H7 (cell line): Measurements from ENCODE around the gene TLCD2. TPM values are rescaled to one million over a fixed set of nuclear protein-coding genes. Genes with fewer than 3 reads are reported as not detected.
"Not testable (repeated sequence)": the region's sequence is repeated elsewhere in the genome, so short reads cannot be mapped to it uniquely, and the experiment has no call there.

Source experiments
- DNase-seq: peaks from one replicate; pipeline ENCODE4 v3.0.0; 2012
- H3K27me3 ChIP-seq: 2 replicates; pipeline ENCODE4 v1.6.0; 2011; ENCODE audit warnings: mild to moderate bottlenecking, low read length; ENCODE audit not compliant: control insufficient read depth, insufficient read depth
- H3K36me3 ChIP-seq: replicated peaks from 2 replicates; pipeline ENCODE4 v1.5.1; 2011; ENCODE audit warnings: low read length; ENCODE audit not compliant: control insufficient read depth, insufficient read depth
- H3K4me3 ChIP-seq: 2 replicates; pipeline ENCODE4 v1.5.1; 2011; ENCODE audit warnings: low read depth, mild to moderate bottlenecking, control low read depth, low read length, moderate library complexity; ENCODE audit not compliant: insufficient read depth
- total RNA-seq: library from RNA; depleted of rRNA; stranded (reverse); fragments of >200 nt; shearing (Covaris generic); gene quantifications from 2 replicates; pipeline ENCODE4 v1.2.3, GENCODE V29; 2014

TLCD2 gene
- total RNA-seq, 1 experiment from 2014 or later, result 0.45 TPM

DNA sequence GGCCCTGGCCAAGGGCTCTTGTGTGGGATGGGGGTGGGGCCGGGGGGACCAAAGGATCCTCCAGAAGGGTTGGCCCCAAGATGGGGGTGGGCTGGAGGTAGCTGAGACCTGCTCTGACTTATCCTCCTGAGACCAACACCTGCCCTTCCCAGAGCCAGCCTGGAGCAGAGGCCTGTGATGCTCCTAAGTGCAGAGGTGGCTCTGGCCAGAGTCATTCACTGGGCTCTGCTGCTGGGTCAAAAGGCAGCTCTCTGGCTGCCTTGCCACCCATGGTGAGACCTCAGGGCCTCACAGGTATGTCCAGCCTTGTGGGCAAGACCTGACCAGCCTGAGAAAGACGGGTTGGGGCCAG, 32.9 kb upstream of the TLCD2 start:
- no peak for DNase-seq
- no peak overlapping the region for H3K4me3 ChIP-seq
- no peaks in the 10 kb centered on the region for H3K36me3 ChIP-seq
- H3K27me3 ChIP-seq, result no peaks in the 10 kb centered on the region

- H3K4me3 ChIP-seq, result no peak within 1 kb of the TSS
- no peak for DNase-seq
- H3K27me3 ChIP-seq, result no peaks in the 10 kb centered on the region
- H3K36me3 ChIP-seq, result no peaks in the 10 kb centered on the region
Measured at GRCh38 chr17:1742371-1743087, 32.4 kb upstream of the TLCD2 start, which contains the start of gene SERPINF2. Gene SERPINF2 (plus strand): TSS chr17:1742871. CDS start chr17:1744996, 2,125 bp downstream.

DNA sequence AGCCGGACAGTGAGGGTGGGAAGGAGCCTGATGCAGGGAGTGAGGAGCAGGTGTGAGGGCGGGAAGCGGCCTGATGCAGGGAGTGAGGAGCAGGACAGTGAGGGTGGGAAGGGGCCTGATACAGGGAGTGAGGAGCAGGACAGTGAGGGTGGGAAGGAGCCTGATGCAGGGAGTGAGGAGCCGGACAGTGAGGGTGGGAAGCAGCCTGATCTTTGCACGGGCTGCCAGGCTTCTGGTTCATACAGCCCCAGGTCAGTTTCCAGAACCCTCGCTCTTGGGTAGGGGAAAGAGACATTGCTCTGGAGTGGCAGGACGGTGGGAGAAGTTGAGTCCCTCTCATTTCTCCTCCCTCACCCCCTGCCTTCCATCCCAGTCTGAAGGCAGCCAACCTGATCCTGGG, 31.7 kb upstream of the TLCD2 start:
- not testable (repeated sequence) for DNase-seq, H3K36me3 ChIP-seq, H3K4me3 ChIP-seq

GRCh38 chr17:1737531-1738291, 27.5 kb upstream of the TLCD2 start:
- Histone ChIP-seq H3K27me3 (no peaks in the 10 kb centered on the region), H3K4me3 (no peak overlapping the region), H3K36me3 (no peaks in the 10 kb centered on the region)
- no peak for DNase-seq

More for the DNA sequence above, 31.7 kb upstream of the TLCD2 start:
- H3K27me3 ChIP-seq, result not testable (repeated sequence)

- peak; percentile 85 for DNase-seq
- Histone ChIP-seq H3K27me3 (no peaks in the 10 kb centered on the region), H3K4me3 (no peak overlapping the region), H3K36me3 (no peaks in the 10 kb centered on the region)
Measured at GRCh38 chr17:1736348-1737281, 26.4 kb upstream of the TLCD2 start.

DNA sequence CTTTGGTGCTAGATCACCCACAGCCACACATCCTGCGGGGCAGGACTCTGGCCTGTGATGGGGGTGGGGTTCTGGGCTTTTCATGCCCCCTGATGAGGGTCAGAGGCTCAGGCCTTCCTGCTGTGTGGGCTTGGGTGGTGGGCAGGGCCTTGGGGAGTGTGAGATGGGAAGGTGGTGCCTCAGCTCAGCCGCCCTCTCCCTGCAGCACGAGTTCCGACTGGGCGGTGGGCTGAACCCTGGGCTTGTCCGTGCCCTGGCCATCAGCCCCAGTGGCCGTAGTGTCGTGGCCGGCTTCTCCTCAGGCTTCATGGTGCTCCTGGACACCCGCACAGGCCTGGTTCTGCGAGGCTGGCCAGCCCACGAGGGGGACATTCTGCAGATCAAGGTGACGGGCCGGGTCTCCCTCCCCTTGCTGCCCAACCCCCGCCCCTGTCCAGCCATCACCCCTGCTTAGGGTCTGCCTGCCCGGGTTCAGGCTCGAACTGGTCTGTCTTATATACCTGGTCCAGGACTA, 25.7 kb upstream of the TLCD2 start:
- Histone ChIP-seq H3K36me3 (no peaks in the 10 kb centered on the region), H3K27me3 (no peaks in the 10 kb centered on the region), H3K4me3 (no peak overlapping the region)
- peak; percentile 80 for DNase-seq

DNA sequence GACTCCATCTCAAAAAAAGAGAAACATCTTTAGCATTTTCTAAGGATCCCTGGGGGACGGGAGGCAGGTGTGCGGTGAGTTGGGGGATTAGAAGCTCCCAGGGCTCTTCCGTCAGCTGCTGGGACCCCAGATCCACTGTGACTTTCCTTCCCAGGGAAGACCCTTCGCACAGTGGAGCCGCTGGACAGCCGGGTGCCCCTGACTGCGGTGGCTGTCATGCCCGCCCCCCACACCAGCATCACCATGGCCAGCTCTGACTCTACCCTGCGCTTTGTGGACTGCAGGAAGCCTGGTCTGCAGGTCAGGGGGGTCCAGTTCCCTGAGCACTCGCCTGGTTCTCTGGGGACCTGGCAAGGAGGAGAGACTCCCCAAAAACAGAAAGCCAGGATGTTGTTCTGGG, 25.2 kb upstream of the TLCD2 start:
- Histone ChIP-seq H3K4me3 (no peak overlapping the region), H3K27me3 (no peaks in the 10 kb centered on the region), H3K36me3 (no peaks in the 10 kb centered on the region)
- peak; percentile 67 for DNase-seq

- Histone ChIP-seq H3K27me3 (no peaks in the 10 kb centered on the region), H3K36me3 (no peaks in the 10 kb centered on the region), H3K4me3 (no peak overlapping the region)
- DNase-seq, result peak; percentile 47
Measured at GRCh38 chr17:1733759-1734158, 23.6 kb upstream of the TLCD2 start.

- Histone ChIP-seq H3K4me3 (no peak overlapping the region), H3K27me3 (no peaks in the 10 kb centered on the region), H3K36me3 (no peaks in the 10 kb centered on the region)
- DNase-seq, result no peak
Measured at GRCh38 chr17:1732833-1733321, 22.7 kb upstream of the TLCD2 start.

GRCh38 chr17:1732241-1732832, 22.2 kb upstream of the TLCD2 start:
- DNase-seq, result no peak
- H3K4me3 ChIP-seq, result no peak overlapping the region
- H3K36me3 ChIP-seq, result no peaks in the 10 kb centered on the region
- H3K27me3 ChIP-seq, result no peaks in the 10 kb centered on the region

DNA sequence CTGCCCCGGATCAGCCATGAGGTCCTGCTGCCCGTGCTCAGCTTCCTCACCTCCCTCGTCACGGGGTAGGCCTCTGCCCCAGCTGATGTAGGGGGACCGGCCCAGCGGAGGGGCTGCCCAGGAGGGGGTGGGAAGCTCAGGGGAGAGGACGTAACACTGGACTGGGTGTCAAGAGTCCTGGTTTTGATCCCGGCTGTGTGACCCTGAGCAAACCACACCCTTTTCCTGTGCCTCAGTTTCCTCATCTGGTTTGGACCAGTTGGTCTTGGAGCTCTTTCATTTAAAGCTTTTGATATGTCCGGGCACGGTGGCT, 21.0 kb upstream of the TLCD2 start:
- no peaks in the 10 kb centered on the region for H3K36me3 ChIP-seq
- DNase-seq, result no peak
- no peak overlapping the region for H3K4me3 ChIP-seq
- H3K27me3 ChIP-seq, result no peaks in the 10 kb centered on the region

GRCh38 chr17:1730326-1731193, 20.4 kb upstream of the TLCD2 start:
- peak; percentile 50 for DNase-seq
- no peaks in the 10 kb centered on the region for H3K36me3 ChIP-seq
- no peak overlapping the region for H3K4me3 ChIP-seq
- H3K27me3 ChIP-seq, result no peaks in the 10 kb centered on the region

GRCh38 chr17:1729966-1730325, 19.8 kb upstream of the TLCD2 start:
- Histone ChIP-seq H3K27me3 (no peaks in the 10 kb centered on the region; the same call in 1 of the 2 replicates), H3K36me3 (no peaks in the 10 kb centered on the region), H3K4me3 (no peak overlapping the region)
- peak; percentile 44 for DNase-seq
